ENCODE data around the gene CSF2. TPM values are rescaled to one million over a fixed set of nuclear protein-coding genes. Genes with fewer than 3 reads are reported as not detected.

CSF2 gene
- total and polyA plus RNA-seq, 2 of the 13 experiments (the other 11 are each of a cell fraction or from before 2014, with no cell fraction given): not detected

- TF ChIP-seq AFF4 (CRISPR knock-in tag; IDR thresholded peaks at IDR 0.05) (no peak), KLF9 (CRISPR knock-in tag; IDR thresholded peaks at IDR 0.05; ENCODE audit: low read depth) (no peak), ZNF451 (CRISPR knock-in tag; IDR thresholded peaks at IDR 0.05) (no peak)
- TF ChIP-seq, protein P1, sequence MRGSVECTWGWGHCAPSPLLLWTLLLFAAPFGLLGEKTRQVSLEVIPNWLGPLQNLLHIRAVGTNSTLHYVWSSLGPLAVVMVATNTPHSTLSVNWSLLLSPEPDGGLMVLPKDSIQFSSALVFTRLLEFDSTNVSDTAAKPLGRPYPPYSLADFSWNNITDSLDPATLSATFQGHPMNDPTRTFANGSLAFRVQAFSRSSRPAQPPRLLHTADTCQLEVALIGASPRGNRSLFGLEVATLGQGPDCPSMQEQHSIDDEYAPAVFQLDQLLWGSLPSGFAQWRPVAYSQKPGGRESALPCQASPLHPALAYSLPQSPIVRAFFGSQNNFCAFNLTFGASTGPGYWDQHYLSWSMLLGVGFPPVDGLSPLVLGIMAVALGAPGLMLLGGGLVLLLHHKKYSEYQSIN (CRISPR knock-in tag; IDR thresholded peaks at IDR 0.05; ENCODE audit: borderline replicate concordance): no peak
Observed at GRCh38 chr5:132098151-132098594, 24.6 kb downstream of the CSF2 start (continued).

GRCh38 chr5:132098621-132099020, 25.0 kb downstream of the CSF2 start:
- CTCF ChIA-PET (ENCODE audit: low intra/inter-chr PET ratio, low total read pairs): no interaction called here

More at GRCh38 chr5:132098621-132099020, 25.0 kb downstream of the CSF2 start:
- H4K20me1 ChIP-seq (ENCODE audit: insufficient read depth, low read length): no peaks in the 10 kb centered on the region
- H3K9ac ChIP-seq (ENCODE audit: insufficient read depth, low read depth, low read length): no peak overlapping the region
- peaks cover 19% of the 10 kb centered on the region for H3K4me1 ChIP-seq (ENCODE audit: insufficient read depth, low read length)
- in situ Hi-C loops (cut with HindIII; ENCODE audit: extremely low pct_ligation_motif_present, low pct_unique_long_range_greater_than_20kb): no loop called here
- ATAC-seq: no peak
- no peaks in the 10 kb centered on the region; a peak in 2 of 5 replicates for H3K27me3 ChIP-seq (ENCODE audit: control insufficient read depth in 1 of 2, insufficient read depth in 2 of 2, low read length in 2 of 2)
- no peak for DNase-seq (ENCODE audit: low spot score)
- no peaks in the 10 kb centered on the region for H3K79me2 ChIP-seq (ENCODE audit: insufficient read depth, low read length)
- H2AFZ ChIP-seq (ENCODE audit: low read length): no peak overlapping the region
- POLR2A ChIA-PET: no interaction called here
- H3K9me3 ChIP-seq (ENCODE audit: low read length): no peaks in the 10 kb centered on the region
- intact Hi-C loops (cut with micrococcal nuclease; ENCODE audit: unreplicated experiment): no loop called here
- TF ChIP-seq ZNF704 (CRISPR knock-in tag; IDR thresholded peaks at IDR 0.05; ENCODE audit: borderline replicate concordance): no peak
- TF ChIP-seq, protein P2, sequence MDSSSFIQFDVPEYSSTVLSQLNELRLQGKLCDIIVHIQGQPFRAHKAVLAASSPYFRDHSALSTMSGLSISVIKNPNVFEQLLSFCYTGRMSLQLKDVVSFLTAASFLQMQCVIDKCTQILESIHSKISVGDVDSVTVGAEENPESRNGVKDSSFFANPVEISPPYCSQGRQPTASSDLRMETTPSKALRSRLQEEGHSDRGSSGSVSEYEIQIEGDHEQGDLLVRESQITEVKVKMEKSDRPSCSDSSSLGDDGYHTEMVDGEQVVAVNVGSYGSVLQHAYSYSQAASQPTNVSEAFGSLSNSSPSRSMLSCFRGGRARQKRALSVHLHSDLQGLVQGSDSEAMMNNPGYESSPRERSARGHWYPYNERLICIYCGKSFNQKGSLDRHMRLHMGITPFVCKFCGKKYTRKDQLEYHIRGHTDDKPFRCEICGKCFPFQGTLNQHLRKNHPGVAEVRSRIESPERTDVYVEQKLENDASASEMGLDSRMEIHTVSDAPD (CRISPR knock-in tag; IDR thresholded peaks at IDR 0.05): no peak
- no peak for TF ChIP-seq ATAD3A (CRISPR knock-in tag; IDR thresholded peaks at IDR 0.05)
- TF ChIP-seq NR1H2 (CRISPR knock-in tag; IDR thresholded peaks at IDR 0.05; ENCODE audit: borderline replicate concordance, low read depth): no peak
- FAIRE-seq: no peak
- H3K4me2 ChIP-seq (ENCODE audit: low read depth, low read length): no peak overlapping the region
- no peak overlapping the region for H3K4me3 ChIP-seq (replicated peaks in 1 of 3; ENCODE audit: insufficient read depth in 1 of 3, low read depth in 2 of 3, low read length in 3 of 3)
- no peaks in the 10 kb centered on the region for H3K36me3 ChIP-seq (replicated peaks in 1 of 2; ENCODE audit: control insufficient read depth in 1 of 2, insufficient read depth in 2 of 2, low read length in 2 of 2)
- no peak overlapping the region for H3K27ac ChIP-seq (ENCODE audit: extremely low read length, insufficient read depth, low read length)
- BruUV-seq (replicated peaks): no TSS peak
